ENCODE measurements around the gene ABLIM3. TPM values are rescaled to one million over a fixed set of nuclear protein-coding genes. Genes with fewer than 3 reads are reported as not detected.

Gene ABLIM3
- total and polyA plus RNA-seq, 2 of the 8 experiments (the other 6 are each of a cell fraction or from before 2014, with no cell fraction given) = 0.36 to 0.56 TPM

DNA sequence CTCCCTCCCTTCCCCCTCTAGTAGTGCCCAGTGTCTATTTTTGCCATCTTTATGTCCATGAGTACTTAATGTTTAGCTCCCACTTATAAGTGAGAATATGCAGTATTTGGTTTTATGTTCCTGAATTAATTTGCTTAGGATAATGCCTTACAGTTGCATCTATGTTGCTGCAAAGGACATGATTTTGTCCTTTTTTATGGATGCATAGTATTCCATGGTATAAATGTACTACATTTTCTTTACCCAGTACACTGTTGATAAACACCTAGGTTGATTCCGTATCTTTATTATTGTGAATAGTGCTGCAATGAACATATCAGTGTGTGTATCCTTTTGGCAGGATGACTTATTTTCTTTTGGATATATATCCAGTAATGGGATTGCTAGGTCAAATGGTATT lies 3.8 kb downstream of the ABLIM3 start:
- H2BK5ac ChIP-seq (ENCODE audit: low read depth, low read length) = no peak overlapping the region
- H2BK12ac ChIP-seq (ENCODE audit: low read depth, low read length) = no peak overlapping the region
- no peak overlapping the region for H2BK15ac ChIP-seq (ENCODE audit: low read length)
- H4K8ac ChIP-seq (ENCODE audit: extremely low read depth, insufficient read depth, low read length) = no peak overlapping the region
- no peaks in the 10 kb centered on the region for H3K79me1 ChIP-seq (ENCODE audit: low read depth, low read length)
- FAIRE-seq = no peak
- no peak overlapping the region for H3K23ac ChIP-seq (ENCODE audit: insufficient read length)
- no peak overlapping the region for H3K4ac ChIP-seq (replicated peaks; ENCODE audit: insufficient read length, low read depth, low read length)
- no peaks in the 10 kb centered on the region for H3K79me2 ChIP-seq (ENCODE audit: control insufficient read depth in 1 of 2, insufficient read depth in 2 of 2, low read length in 2 of 2)
- H3K4me1 ChIP-seq (replicated peaks in 1 of 4; ENCODE audit: control insufficient read depth in 3 of 4, insufficient read depth in 4 of 4, low read length in 3 of 4) = peaks cover 0 to 3% (median 0%) of the 10 kb centered on the region in 4 experiments; a peak in 1 of 7 replicates
- H3K14ac ChIP-seq (ENCODE audit: insufficient read length) = no peak overlapping the region
- H2AK5ac ChIP-seq (ENCODE audit: low read depth, low read length) = no peak overlapping the region
- H4K5ac ChIP-seq (ENCODE audit: insufficient read length, low read depth, low read length) = no peak overlapping the region
- POLR2A ChIA-PET (ENCODE audit: partially characterized antibody) = no interaction called here
- no peak overlapping the region for H2BK20ac ChIP-seq (ENCODE audit: low read length)
- peaks cover 0 to 21% (median 15%) of the 10 kb centered on the region in 4 experiments; a peak in 6 of 7 replicates for H3K27me3 ChIP-seq (replicated peaks in 1 of 4; ENCODE audit: control insufficient read depth in 3 of 4, extremely low read depth in 1 of 4, insufficient read depth in 3 of 4, low read length in 3 of 4)
- CTCF ChIA-PET (ENCODE audit: partially characterized antibody) = interaction anchor here (0.7 to 10.8 kb wide), 7 partner anchors 16 to 662 kb away, joined by 3 to 82 read pairs (median 5); no protein-coding TSS in a partner anchor
- TF ChIP-seq HDAC2 (IDR thresholded peaks at IDR 0.05; ENCODE audit: borderline replicate concordance in 1 of 2, low read depth in 2 of 2, low read length in 2 of 2) (no peak), CTBP2 (IDR thresholded peaks at IDR 0.05; ENCODE audit: borderline replicate concordance, insufficient read depth, insufficient read length, low read length) (no peak), TCF12 (IDR thresholded peaks at IDR 0.05; ENCODE audit: low read depth, low read length) (no peak), RNF2 (IDR thresholded peaks at IDR 0.05; ENCODE audit: borderline replicate concordance, low read depth, low read length, missing control alignments, poor library complexity, severe bottlenecking) (no peak), POLR2AphosphoS5 (IDR thresholded peaks at IDR 0.05; ENCODE audit: low read depth, low read length) (no peak), BCL11A (IDR thresholded peaks at IDR 0.05; ENCODE audit: low read depth in 2 of 2, low read length in 2 of 2) (no peak), JUND (IDR thresholded peaks at IDR 0.05; ENCODE audit: low read length) (no peak), NRF1 (IDR thresholded peaks at IDR 0.05; ENCODE audit: low read depth, low read length) (no peak)
- TF ChIP-seq, protein P1, sequence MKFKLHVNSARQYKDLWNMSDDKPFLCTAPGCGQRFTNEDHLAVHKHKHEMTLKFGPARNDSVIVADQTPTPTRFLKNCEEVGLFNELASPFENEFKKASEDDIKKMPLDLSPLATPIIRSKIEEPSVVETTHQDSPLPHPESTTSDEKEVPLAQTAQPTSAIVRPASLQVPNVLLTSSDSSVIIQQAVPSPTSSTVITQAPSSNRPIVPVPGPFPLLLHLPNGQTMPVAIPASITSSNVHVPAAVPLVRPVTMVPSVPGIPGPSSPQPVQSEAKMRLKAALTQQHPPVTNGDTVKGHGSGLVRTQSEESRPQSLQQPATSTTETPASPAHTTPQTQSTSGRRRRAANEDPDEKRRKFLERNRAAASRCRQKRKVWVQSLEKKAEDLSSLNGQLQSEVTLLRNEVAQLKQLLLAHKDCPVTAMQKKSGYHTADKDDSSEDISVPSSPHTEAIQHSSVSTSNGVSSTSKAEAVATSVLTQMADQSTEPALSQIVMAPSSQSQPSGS (IDR thresholded peaks at IDR 0.05; ENCODE audit: low read length) = no peak
- H3K56ac ChIP-seq (replicated peaks; ENCODE audit: insufficient read length, low read depth, low read length) = no peak overlapping the region
- peaks cover 0 to 2% of the 10 kb centered on the region in 2 experiments for H4K20me1 ChIP-seq (replicated peaks in 1 of 2; ENCODE audit: control insufficient read depth in 1 of 2, insufficient read depth in 2 of 2, low read length in 2 of 2)
- no peak overlapping the region for H3K18ac ChIP-seq (ENCODE audit: extremely low read depth, low read length)
- H3K36me3 ChIP-seq (ENCODE audit: control insufficient read depth in 2 of 4, insufficient read depth in 4 of 4, low read length in 3 of 4) = no peaks in the 10 kb centered on the region
- H3K27ac ChIP-seq (ENCODE audit: low read depth, low read length) = no peak overlapping the region
- DNase-seq (ENCODE audit: low read depth in 1 of 2, low spot score in 2 of 2) = no peak
- no peak overlapping the region for H3K4me2 ChIP-seq (ENCODE audit: insufficient read depth in 1 of 2, low read depth in 2 of 2, low read length in 2 of 2)
- H3K23me2 ChIP-seq (ENCODE audit: low read depth, low read length) = peaks cover 3% of the 10 kb centered on the region; the same call in 1 of the 2 replicates
- no peaks in the 10 kb centered on the region for H3K9me3 ChIP-seq (ENCODE audit: insufficient read depth in 2 of 2, low read depth in 1 of 2, low read length in 1 of 2)
- no peak overlapping the region for H4K91ac ChIP-seq (replicated peaks; ENCODE audit: insufficient read length, low read length)
- no peak overlapping the region for H3K9ac ChIP-seq (replicated peaks in 1 of 4; ENCODE audit: extremely low read depth in 1 of 4, low read depth in 3 of 4, low read length in 3 of 4)
- no peak overlapping the region for H3K4me3 ChIP-seq (ENCODE audit: extremely low read depth in 1 of 4, insufficient read depth in 2 of 4, low read depth in 3 of 4, low read length in 4 of 4)
- H2BK120ac ChIP-seq (replicated peaks; ENCODE audit: low read depth, low read length) = no peak overlapping the region
- no peak overlapping the region for H2AFZ ChIP-seq (ENCODE audit: low read length)
- 93% methylated on average over 1 of the region's 1 CpG; no CpG with 5 or more reads in 1 of the 2 experiments for WGBS, 2 experiments (ENCODE audit: extremely low coverage in 1 of 2, insufficient coverage in 1 of 2, insufficient read length in 1 of 2, insufficient replicate concordance in 2 of 2, low coverage in 1 of 2, low lambda C conversion rate in 2 of 2, missing lambda C conversion rate in 1 of 2)
